KMS-11 (cell line): ENCODE results near the gene TNPO2.
"Not testable (repeated sequence)": the region's sequence is repeated elsewhere in the genome, so short reads cannot be mapped to it uniquely, and the experiment has no call there.

Source experiments
- H2AFZ ChIP-seq: fragments of 200-600 bp; sonication (generic); 2 replicates; pipeline ENCODE4 v1.6.1; 2016; ENCODE audit warnings: antibody characterized with exemption, mixed run types, low read depth
- H3K27ac ChIP-seq: fragments of 200-600 bp; sonication (generic); 2 replicates; pipeline ENCODE4 v1.6.1; 2016; ENCODE audit warnings: mild to moderate bottlenecking, mixed run types
- H3K27me3 ChIP-seq: fragments of 200-600 bp; sonication (generic); 2 replicates; pipeline ENCODE4 v1.6.1; 2017; ENCODE audit warnings: mild to moderate bottlenecking, low read depth, mixed run types, moderate library complexity; ENCODE audit not compliant: insufficient read depth
- H3K36me3 ChIP-seq: fragments of 200-600 bp; sonication (generic); 2 replicates; pipeline ENCODE4 v1.6.1; 2017; ENCODE audit warnings: mild to moderate bottlenecking, mixed run types; ENCODE audit not compliant: insufficient read depth
- H3K4me1 ChIP-seq: fragments of 200-600 bp; sonication (generic); 2 replicates; pipeline ENCODE4 v1.6.1; 2016; ENCODE audit warnings: mild to moderate bottlenecking, low read depth, mixed run types; ENCODE audit not compliant: poor library complexity, severe bottlenecking
- H3K4me2 ChIP-seq: fragments of 200-600 bp; sonication (generic); 2 replicates; pipeline ENCODE4 v1.7.0; 2016; ENCODE audit warnings: mild to moderate bottlenecking, mixed run types
- H3K4me3 ChIP-seq: fragments of 200-600 bp; sonication (generic); IDR thresholded peaks from 2 replicates; pipeline ENCODE4 v1.6.1; 2017; ENCODE audit warnings: low read depth, low read length, mixed read lengths; ENCODE audit not compliant: insufficient read depth
- H3K79me2 ChIP-seq: fragments of 200-600 bp; sonication (generic); 2 replicates; pipeline ENCODE4 v1.6.1; 2016; ENCODE audit warnings: low read depth, mixed run types; ENCODE audit not compliant: insufficient read depth
- H3K9ac ChIP-seq: fragments of 200-600 bp; sonication (generic); 2 replicates; pipeline ENCODE4 v1.6.1; 2016; ENCODE audit warnings: mild to moderate bottlenecking, mixed run types
- H4K20me1 ChIP-seq: fragments of 200-600 bp; sonication (generic); 2 replicates; pipeline ENCODE4 v1.6.1; 2016; ENCODE audit warnings: mild to moderate bottlenecking, mixed run types; ENCODE audit not compliant: insufficient read depth
- CTCF ChIP-seq: fragments of 200-600 bp; sonication (generic); conservative IDR thresholded peaks from 2 replicates; pipeline ENCODE4 v1.6.1; 2017; ENCODE audit warnings: low read depth, mild to moderate bottlenecking, antibody characterized with exemption, low read length, moderate library complexity, mixed read lengths

Gene TNPO2

GRCh38 chr19:12685831-12686230 is 37.9 kb downstream of the TNPO2 start:
- H3K4me3 ChIP-seq, result no peak overlapping the region
- H3K4me1 ChIP-seq, result peaks cover 4% of the 10 kb centered on the region
- H4K20me1 ChIP-seq, result no peaks in the 10 kb centered on the region
- no peaks in the 10 kb centered on the region for H3K79me2 ChIP-seq
- H3K4me2 ChIP-seq, result no peak overlapping the region
- no peaks in the 10 kb centered on the region for H3K27me3 ChIP-seq
- no peak overlapping the region for H3K9ac ChIP-seq
- TF ChIP-seq CTCF, result no peak
- no peak overlapping the region for H2AFZ ChIP-seq
- H3K27ac ChIP-seq, result no peak overlapping the region
- H3K36me3 ChIP-seq, result no peaks in the 10 kb centered on the region

GRCh38 chr19:12681074-12681987 is 42.4 kb downstream of the TNPO2 start, which contains the start of gene DHPS:
Gene DHPS, minus strand, starts transcription at chr19:12681880. Its CDS starts 114 bp downstream, at chr19:12681766.
- Histone ChIP-seq H3K4me2 (peak within 1 kb of the TSS; percentile 59), H3K27ac (peak within 1 kb of the TSS; percentile 99), H3K79me2 (peaks cover 12% of the 10 kb centered on the region), H3K4me1 (peaks cover 9% of the 10 kb centered on the region), H3K9ac (peak within 1 kb of the TSS; percentile 94), H3K36me3 (no peaks in the 10 kb centered on the region), H3K4me3 (peak within 1 kb of the TSS; percentile 52), H3K27me3 (no peaks in the 10 kb centered on the region), H4K20me1 (no peaks in the 10 kb centered on the region), H2AFZ (peak within 1 kb of the TSS; percentile 86)
- TF ChIP-seq CTCF, result no peak

- Histone ChIP-seq H3K9ac (no peak overlapping the region), H3K79me2 (peaks cover 12% of the 10 kb centered on the region), H4K20me1 (no peaks in the 10 kb centered on the region), H3K36me3 (no peaks in the 10 kb centered on the region), H2AFZ (no peak overlapping the region), H3K4me2 (peak overlapping the region; percentile 59; the same call in 1 of the 2 replicates), H3K4me3 (no peak overlapping the region), H3K27ac (no peak overlapping the region), H3K27me3 (no peaks in the 10 kb centered on the region), H3K4me1 (peaks cover 9% of the 10 kb centered on the region)
- no peak for TF ChIP-seq CTCF
Observed at GRCh38 chr19:12680034-12680433, 43.7 kb downstream of the TNPO2 start.

- not testable (repeated sequence) for H2AFZ ChIP-seq, H3K4me2 ChIP-seq, H3K27ac ChIP-seq, H3K36me3 ChIP-seq, H3K4me3 ChIP-seq, H3K27me3 ChIP-seq, H3K4me1 ChIP-seq, H4K20me1 ChIP-seq, H3K9ac ChIP-seq
- peaks cover 12% of the 10 kb centered on the region for H3K79me2 ChIP-seq
Observed at GRCh38 chr19:12678039-12678438, 45.7 kb downstream of the TNPO2 start.

- no peaks in the 10 kb centered on the region for H3K36me3 ChIP-seq
- H3K79me2 ChIP-seq, result peaks cover 12% of the 10 kb centered on the region
- TF ChIP-seq CTCF, result no peak
- no peak overlapping the region for H3K9ac ChIP-seq
- H3K27ac ChIP-seq, result no peak overlapping the region
- H3K4me3 ChIP-seq, result no peak overlapping the region
- no peaks in the 10 kb centered on the region for H3K27me3 ChIP-seq
- H4K20me1 ChIP-seq, result no peaks in the 10 kb centered on the region
- peaks cover 6% of the 10 kb centered on the region for H3K4me1 ChIP-seq
- H3K4me2 ChIP-seq, result no peak overlapping the region
- no peak overlapping the region for H2AFZ ChIP-seq
Observed at GRCh38 chr19:12676928-12677327, 46.8 kb downstream of the TNPO2 start.
